Stimulated activated CD4-positive, alpha-beta T cell treated with anti-CD3 and anti-CD28 coated beads, Interleukin-1b, Interleukin-23, amount 100 ng/mL, for 24 hours (primary cell): ENCODE results near the gene PDGFC.
"Not testable (repeated sequence)": the region's sequence is repeated elsewhere in the genome, so short reads cannot be mapped to it uniquely, and the experiment has no call there.

ENCODE experiments used
- DNase-seq, 4 experiments: peaks; one replicate each; pipeline ENCODE4 v3.0.0-alpha.2; 2020; ENCODE audit warnings: low read depth in 4 of 4, low spot score in 1 of 4

Gene PDGFC

DNA sequence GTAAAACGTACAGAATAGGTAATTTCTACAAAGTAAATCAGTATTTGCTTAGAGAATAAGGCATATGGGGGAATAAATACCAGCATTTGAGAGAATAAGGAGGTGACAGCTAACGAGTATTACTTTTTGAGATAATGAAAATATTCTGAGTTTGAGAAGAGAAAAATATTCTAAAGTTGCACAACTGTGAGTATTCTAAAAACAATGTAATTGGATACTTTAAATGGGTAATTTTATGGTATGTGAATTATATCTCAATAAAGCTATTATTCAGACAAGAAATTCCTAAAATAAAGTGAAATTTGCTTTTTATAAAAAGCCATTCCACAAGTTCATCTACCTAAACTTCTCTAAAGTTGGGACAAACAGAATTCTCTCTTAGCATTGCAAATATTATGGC is 62.6 kb downstream of the PDGFC start:
- DNase-seq = no peak

DNA sequence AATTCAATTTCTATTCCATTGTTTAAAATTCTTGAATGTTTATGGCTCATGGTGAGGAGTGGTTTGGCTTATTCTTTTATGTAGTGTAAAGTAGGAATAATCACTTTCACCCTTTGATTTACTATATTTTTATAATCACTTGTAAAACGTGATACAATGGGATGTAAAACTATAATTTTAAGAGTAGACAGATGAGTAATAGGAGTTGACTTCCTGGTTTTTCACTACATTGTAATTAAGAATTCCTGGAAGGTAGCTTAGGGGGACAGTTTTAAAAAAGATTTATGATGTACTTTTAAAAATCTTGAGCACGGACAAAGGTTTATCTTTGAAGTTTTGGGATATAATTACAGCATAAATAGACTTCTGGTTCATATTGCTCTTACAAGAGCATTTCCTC is 65.3 kb downstream of the PDGFC start:
- DNase-seq = no peak

DNA sequence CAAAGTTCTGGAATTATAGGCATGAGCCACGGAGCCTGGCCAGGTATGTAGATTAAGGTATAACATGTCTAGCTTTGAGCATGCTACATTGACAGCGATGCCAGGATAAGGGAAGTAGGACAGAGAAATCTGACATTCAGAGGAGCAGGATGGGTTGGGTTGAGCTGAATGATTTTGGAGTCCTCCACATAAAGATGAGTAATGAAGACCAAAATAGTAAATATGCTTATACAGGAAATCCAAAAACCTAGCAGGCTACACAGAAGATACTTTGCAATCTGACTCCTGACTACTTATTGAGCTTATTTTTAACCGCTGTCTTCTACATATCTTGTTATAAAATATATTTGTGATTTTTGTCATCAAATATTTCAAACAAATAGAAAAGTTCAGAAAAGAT is 69.7 kb downstream of the PDGFC start:
- no peak for DNase-seq

DNA sequence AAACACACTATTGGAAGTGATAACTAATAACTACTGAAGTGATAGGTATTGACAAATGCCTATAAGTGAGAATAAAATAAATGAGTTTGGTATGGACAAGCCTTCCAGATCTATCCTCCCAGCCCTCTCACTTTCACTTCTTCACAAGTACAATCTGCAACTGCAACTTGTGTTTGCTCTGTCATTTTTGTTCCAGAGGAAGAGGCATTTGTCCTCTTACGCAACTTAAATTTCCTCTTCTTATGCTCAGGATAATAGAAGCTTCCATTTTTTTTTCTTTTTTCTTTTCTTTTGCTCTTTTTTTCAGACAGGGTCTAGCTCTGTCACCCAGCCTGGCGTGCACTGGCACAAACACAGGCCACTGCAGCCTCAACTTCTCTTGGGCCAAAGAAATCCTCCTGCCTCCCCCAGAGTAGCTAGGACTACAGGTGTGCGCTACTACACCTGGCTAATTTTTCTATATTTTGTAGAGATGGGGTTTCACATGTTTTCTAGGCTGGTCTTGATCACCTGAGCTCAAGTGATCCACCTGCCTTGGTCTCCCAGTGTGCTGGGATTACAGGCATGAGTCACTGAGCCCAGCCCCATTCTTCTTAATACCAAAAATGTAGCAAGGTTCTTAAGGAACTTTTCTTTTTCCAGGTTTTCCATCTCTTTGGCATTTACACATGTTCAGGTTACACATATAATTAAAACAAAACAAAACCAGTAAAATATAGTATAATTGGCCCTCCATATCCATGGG is 73.1 kb downstream of the PDGFC start:
- DNase-seq = no peak

DNA sequence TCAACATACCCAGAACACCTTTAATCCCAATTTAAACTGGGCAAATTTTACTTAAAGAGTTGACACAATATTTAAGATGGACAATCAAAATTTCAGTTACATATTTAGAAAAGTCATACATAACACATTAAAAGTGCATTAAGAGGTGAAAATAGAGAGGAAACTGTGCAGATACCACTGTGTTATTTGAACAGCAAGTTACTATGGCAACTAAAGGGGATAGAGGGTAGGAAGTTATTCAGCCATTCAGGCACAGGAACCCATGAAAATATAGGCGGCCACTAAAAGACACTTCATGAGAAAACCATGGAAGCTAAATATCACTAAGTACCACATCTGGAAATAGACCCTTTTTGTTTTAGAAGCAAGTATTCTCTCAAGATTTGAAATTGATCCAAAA is 75.1 kb downstream of the PDGFC start:
- DNase-seq = no peak

DNA sequence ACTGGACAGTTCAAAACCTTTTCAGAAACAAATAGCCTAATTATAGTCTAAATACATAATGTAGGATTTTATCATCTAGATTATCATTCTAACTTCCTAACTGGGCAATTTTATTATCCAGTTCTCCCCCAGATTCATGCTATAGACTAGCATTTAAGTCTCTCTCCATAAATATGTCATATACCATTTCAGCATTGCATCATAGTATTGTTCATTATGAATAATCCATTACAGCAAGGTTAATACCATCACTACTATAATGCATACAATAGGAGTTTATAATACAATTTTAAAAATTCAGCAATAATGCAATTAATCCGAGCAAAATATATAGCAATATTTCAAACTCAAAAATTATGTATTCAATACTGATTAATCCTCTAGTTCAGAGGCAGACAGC is 77.4 kb downstream of the PDGFC start:
- DNase-seq = no peak

DNA sequence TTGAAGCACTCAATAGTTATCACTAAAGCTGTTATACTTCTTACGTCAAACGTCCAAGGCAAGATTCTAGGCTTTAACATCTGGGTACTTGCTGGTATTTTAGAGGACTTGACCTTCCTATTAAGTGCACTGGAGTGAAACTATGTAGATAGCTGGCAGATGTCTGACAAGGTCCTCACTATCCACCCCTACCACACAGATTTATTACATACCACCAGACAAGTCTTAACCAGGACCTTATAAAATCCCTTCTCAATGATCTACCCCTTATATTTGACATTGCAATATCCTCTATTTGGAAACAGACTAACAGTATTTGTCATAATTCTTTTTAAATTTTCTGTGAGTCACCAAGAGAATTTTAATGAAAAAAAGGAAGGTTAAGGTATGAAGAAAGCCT is 78.8 kb downstream of the PDGFC start:
- DNase-seq = no peak

DNA sequence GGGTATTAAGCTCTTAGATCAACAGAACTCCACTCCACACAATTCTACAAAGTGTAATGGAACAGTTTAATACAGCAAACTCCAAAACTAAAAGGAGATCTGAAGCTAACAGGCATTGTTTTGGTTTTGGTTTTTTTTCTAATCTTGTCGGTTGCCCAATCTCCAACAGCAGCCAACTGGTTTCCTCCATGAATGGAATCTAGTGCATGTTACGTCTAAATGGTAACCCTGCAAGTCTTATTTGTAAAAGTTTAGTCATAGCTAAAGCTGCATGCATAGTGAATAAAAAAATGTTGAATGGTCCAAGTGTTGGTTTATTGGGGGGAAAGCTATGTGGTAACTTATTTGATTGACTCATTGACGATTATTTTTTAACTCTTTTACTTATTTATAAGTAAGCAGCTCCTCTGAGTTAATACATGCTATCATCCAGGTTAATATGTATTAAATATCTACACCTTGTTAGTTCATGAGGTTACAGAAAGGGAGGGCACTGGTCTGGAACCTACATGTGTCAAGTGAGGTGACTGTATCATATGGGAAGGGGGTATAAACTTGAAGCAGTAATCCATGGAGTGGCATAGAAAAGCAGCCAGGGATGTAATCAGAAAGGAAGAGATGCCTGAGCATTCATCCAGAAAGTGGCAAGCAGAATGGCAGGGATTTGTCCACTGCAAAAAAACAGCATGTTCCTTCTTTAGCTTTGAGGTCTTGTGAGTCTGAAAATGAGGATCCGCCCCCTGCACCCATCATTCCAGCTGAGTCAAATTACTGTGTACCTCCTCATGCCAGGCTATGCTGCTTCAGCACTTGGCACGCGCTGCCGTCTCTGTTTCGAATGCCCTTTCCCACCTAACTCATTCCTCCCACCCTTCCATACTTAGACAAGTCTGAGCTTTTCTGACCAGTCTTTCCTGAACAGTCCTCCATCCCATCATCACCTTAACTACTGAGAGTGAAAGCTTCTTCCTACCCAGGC is 81.7 kb downstream of the PDGFC start:
- no peak for DNase-seq

DNA sequence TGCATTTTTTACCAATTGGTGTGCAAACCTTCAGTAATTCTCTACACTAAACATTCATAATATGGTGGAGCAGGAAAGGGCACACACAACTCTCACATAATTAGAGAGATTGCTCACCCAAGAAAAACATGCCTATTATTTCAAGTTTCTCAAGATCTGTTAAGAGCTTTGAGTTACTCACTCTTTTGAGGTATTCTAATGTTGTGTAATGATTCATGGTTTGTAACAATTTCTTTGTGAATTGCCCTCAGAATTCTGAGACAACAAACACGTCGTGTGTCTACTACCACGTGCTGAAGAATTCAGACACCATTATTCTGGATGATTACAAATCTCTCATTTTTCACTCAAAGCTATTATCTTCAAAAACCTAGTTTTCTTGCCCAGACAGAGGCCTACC is 82.8 kb downstream of the PDGFC start:
- no peak for DNase-seq

DNA sequence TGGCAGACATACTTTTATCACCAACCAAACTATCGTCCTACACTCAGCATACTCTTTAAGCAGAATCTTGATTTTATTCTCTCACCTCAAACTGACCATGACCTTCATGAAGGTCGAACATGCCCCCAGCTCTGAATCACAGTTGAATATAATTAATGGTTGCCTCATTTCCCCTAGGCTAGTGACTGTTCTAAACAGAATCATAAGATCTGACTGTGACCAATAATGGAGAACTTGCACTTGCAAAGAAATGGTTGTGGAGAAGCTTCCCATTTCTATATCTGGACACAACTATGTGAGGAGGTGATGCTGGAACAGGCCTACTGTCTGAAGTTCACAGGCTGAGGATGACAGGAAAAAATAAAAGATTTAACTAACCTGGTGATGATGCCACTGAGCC is 85.1 kb downstream of the PDGFC start:
- no peak for DNase-seq

DNA sequence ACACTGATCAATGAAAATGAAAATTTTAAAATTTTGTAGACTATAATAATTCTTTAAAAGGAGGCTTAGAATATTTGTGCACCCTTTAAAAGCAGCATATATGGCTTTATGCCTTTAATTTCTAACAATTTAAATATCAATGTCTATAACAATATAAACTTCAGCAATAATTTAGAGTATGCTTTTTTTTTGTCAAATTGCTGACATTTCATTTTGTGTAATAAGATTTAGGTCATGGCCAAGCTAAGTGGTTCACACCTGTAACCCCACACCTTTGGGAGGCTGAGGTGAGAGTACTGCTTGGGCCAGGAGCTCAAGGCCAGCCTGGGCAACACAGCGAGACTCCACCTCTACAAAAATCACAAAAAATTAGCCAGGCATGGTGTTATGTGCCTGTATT is 86.2 kb downstream of the PDGFC start:
- no peak for DNase-seq

DNA sequence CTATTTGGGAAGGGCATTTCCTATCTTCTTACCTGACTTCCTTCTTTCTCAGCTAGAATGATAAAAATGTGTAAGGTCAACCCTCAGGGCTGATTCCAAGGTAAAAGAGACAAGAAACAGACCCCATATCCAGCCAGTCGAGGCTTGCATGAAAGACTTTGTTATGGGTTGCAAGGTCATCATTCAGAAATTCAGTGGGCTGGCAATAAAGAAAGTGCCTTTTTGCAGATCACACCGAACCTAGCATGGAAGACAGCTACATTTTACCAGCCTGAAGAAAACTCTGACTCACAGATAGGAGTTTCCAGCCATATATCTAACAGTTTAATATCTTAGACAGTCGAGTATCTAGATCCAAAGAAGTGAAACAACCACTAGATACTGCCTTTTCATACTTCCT is 87.4 kb downstream of the PDGFC start:
- no peak for DNase-seq

DNA sequence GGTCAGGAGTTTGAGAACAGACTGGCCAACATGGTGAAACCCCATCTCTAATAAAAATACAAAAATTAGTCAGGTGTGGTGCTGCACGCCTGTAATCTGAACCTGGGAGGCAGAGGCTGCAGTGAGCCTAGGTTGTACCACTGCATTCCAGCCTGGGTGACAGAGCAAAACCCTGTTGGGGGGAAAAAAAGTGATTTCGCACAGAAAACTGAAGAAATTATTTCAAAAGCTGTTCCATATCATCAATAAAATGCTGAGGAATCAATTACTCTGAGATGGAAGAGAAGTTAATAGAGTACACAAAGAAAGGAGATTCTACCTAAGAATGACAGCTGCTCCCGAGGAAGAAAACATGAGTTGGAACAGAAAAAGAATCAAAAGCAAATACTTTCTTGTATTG is 95.9 kb downstream of the PDGFC start:
- no peak for DNase-seq

DNA sequence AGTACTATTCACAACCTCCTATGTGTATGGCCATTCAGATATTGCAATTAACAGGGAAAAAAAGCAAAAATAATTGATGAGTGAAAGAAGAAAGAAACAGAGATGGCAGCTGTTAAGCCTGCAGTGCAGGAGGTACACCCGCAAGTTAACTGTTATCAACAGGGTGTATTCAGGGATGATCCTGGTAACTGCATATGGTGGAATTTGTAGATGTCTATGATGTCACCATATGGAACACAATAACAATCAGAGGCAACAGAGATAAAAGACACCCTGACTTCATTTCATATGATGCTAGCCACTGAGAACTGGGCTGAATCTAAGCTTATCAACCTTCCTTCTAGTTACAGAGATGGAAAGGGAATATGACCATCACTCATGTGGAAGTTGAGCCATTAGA is 96.5 kb downstream of the PDGFC start:
- no peak for DNase-seq

DNA sequence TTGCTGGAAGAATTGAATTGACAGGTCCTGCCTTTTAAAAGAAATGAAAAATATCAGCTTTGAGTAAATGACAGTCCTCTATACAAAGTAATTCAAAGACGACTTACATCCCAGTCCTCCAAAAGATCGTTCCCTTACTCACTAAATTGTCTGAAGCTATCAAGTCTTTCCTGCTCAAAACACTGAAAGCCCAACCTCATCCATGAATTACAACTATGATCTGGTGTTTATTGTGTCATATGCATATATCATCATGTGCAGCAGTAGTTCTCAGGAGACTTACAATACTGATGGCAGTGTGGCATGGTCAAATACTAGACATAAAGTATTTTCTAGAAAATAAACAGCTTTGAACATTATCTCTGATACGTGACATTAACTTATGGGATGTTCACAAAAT is 97.8 kb downstream of the PDGFC start:
- no peak for DNase-seq

DNA sequence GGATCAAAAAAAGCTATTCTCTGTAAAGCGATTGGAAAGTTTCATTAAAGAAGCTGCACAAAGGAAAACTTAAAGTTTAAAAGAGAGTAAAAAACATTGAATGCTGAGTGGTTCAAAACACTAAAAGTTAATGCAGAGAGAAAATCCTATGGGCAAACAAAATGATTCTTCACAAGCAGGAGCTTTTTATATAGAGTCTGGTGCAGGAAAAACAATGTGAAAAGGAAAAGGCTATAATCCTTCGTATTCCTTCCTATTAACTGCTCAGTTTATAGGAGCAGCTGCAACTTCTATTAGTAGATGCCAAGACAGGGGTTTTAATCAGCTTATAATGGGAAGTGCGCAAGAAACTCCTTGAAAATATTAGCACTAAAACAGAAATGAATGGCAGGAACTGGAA is 100.7 kb downstream of the PDGFC start:
- DNase-seq = no peak

DNA sequence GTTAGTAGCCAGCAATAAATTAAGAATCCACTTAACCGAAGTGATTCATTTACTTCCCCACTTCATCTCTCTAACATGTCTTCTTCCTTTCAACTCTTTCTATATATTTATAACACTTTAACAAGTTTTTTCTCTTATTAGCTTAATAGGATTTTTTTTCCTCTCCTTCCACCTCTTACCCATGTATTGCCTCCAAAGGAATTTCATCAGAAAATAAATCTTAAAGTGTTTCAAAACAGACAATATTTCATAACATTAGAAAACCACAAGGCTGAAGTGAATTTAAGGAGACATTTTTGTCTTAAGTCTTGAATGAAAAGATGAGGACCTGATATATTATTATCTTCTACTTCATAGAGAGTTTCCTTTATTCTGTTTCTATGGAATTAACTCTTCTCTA is 101.5 kb downstream of the PDGFC start:
- DNase-seq = no peak

DNA sequence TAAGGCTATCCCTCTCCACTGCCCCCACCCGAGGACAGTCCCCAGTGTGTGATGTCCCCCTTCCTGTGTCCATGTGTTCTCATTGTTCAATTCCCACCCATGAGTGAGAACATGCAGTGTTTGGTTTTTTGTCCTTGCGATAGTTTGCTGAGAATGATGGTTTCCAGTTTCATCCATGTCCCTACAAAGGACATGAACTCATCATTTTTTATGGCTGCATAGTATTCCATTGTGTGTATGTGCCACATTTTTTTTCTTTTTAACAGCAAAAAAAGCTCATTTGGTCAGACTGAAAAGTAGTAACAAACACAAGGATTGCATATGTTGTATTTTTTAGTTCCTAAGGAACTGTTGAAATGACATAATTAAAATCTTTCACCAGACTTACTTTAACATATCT is 105.5 kb downstream of the PDGFC start:
- DNase-seq = not testable (repeated sequence)

DNA sequence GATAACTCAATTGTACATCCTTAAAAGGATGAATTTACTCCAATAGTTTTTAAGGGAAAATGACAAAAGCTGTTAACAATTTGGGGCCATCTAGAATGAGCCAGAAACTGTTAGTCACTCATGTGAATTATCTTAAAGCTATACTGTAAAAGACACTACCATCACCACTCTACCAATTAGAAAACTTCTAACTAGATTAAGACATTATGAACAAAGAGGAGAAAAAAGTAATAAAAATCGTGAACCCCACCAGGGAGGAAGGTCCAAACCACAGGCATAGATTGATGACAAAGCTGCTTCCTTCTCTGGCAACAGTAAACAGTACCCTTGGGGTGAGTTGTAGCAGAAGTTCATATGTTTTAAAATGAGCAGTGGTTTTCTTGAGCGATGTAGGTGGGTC is 106.1 kb downstream of the PDGFC start:
- DNase-seq = no peak

DNA sequence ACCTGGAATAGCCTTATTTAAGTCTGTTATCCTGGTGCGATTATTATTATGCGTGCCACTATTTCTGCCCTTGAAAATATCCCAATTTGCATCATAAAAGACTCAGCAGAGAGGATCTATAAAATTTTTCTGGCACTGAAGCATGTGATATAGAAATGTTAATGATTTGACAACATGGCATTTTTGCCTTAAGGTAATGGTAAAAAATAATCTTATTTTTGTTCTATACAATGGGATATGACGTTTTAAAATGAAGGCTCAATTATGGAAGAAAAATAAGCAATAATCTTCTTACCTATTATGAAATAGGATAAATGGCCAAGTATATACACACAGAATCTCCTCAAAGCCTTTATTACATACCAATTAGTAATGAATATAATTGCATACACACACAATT is 113.5 kb downstream of the PDGFC start:
- no peak for DNase-seq

DNA sequence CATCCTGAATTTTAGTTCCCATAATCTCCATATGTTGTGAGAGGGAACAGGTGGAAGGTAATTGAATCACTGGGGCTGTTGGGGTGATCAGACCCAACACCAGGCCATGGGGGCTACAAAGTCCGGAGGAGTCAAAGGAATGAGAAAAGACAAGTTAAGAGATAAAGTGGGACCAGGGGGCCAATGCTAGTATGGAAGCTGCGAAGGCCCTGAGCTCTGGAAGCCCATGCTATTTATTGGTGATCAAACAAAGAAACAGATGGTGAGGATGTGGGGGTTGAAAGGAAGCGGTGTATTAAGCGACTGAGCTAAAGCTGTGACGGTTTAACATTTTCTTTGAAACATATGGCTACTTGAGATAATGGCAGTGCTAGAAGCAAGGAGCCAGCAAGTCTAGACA is 132.8 kb downstream of the PDGFC start:
- DNase-seq = no peak

DNA sequence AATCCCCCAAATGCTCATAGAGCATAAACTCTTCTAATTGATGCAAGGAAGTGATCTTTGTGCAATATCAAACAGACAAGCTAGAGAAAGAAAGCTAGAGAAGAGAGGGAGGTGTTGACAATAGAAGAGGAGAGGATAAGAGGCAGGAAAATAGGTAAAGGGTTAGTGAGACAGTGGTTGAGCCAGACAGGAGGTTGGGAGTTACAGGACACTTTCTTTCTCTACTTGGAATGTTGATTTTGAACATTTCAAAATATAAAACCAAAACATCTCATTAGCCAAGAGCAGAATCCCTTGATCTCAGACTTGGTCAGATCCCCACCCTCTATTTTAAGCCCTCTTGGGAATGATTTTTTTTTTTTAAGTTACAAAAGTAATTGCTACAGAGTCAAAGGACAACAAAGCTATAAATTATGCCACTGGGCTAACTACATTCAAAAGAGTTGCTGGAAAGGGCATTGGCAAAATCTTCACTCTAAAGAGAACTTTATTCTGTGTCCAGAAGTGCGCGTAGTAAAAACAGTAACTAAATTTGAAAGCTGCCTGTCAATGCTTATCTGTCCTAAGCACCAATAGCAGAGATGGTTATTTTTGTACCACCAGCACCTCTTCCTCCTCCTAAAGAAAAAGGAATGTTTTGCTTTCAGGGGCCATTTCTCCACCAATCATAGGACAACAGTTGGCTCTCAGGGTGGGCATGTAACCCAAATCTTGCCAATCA is 133.8 kb downstream of the PDGFC start:
- DNase-seq = no peak
